Measurements from ENCODE around the gene HM13. TPM values are rescaled to one million over a fixed set of nuclear protein-coding genes. Genes with fewer than 3 reads are reported as not detected.
A peak's percentile ranks its signal among the peaks of the same experiment; 100 is the strongest.

The HM13 gene
- total and polyA plus RNA-seq, 9 of the 15 experiments (the other 6 are each of a cell fraction or from before 2014, with no cell fraction given), result 7.7 to 136 (median 74.5) TPM

DNA sequence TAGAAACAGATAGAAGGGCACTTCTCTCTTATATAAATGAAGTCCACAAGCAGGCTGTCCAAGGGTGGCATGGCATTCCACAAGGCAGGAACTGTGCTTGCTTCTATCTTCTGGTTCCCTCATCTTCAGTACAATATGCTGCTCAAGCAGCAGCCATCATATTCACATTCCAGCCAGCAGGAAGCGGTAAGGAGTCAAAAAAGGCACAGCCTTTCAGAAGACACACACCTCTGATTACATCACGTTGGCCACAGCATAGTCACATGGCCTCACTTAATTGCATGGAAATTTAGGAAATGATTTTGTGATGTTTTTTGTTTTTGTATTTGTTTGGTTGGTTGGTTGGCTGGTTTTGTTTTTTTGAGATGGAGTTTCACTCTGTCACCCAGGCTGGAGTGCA lies 20.1 kb upstream of the HM13 start:
- ChIA-PET POLR2A (interaction anchor here (0.9 kb wide), 1 partner anchor 9 kb away, joined by 5 read pairs; no protein-coding TSS in a partner anchor), CTCF (ENCODE audit: low intra/inter-chr PET ratio) (interaction anchor here (0.5 to 0.7 kb wide), 3 partner anchors 13 to 98 kb away, joined by 3 to 9 read pairs (median 3); no protein-coding TSS in a partner anchor)
- FAIRE-seq (peak; percentile 91), ATAC-seq (peak; percentile 96), DNase-seq (ENCODE audit: extremely low read depth in 1 of 4, low spot score in 3 of 4) (peak; percentile 68 to 75 (median 72))
- Histone ChIP-seq H3K9me3 (replicated peaks; ENCODE audit: control insufficient read depth, insufficient read depth, low read depth, low read length) (no peaks in the 10 kb centered on the region), H3K9ac (ENCODE audit: insufficient read depth in 1 of 2, low read depth in 2 of 2, low read length in 2 of 2) (no peak overlapping the region), H3K36me3 (ENCODE audit: control insufficient read depth, insufficient read depth, low read length) (no peaks in the 10 kb centered on the region), H3K79me2 (ENCODE audit: control insufficient read depth, insufficient read depth, low read length) (no peaks in the 10 kb centered on the region), H3K4me2 (ENCODE audit: insufficient read depth, low read length) (no peak overlapping the region), H3K4me1 (replicated peaks in 1 of 2; ENCODE audit: control insufficient read depth in 2 of 2, insufficient read depth in 2 of 2, low read length in 2 of 2) (peaks cover 0 to 4% of the 10 kb centered on the region in 2 experiments; a peak in 2 of 5 replicates), H4K20me1 (replicated peaks; ENCODE audit: control insufficient read depth, insufficient read depth, low read length) (no peaks in the 10 kb centered on the region), H3K9me1 (ENCODE audit: control insufficient read depth, insufficient read depth, low read length) (no peaks in the 10 kb centered on the region), H3K27ac (ENCODE audit: extremely low read depth, low read depth, low read length) (no peak overlapping the region), H2AFZ (ENCODE audit: low read depth, low read length) (no peak overlapping the region), H3K27me3 (ENCODE audit: control insufficient read depth in 2 of 2, insufficient read depth in 2 of 2, low read length in 2 of 2) (peaks cover 4 to 12% of the 10 kb centered on the region in 2 experiments; a peak in 4 of 5 replicates), H3K4me3 (no peak overlapping the region)
- BruUV-seq (replicated peaks), result no TSS peak
- WGBS (ENCODE audit: insufficient coverage, low coverage, missing lambda C conversion rate), result 0% methylated on average over 2 of the region's 2 CpGs
- in situ Hi-C loops (cut with MboI), result loop anchor here (10.0 kb wide), 1 partner anchor 179 kb away; no protein-coding TSS in a partner anchor
- intact Hi-C loops (cut with micrococcal nuclease), result no loop called here
- TF ChIP-seq MBD2 (IDR thresholded peaks at IDR 0.05; ENCODE audit: borderline replicate concordance, low read depth) (no peak), EP400 (IDR thresholded peaks at IDR 0.05) (peak; percentile 46), ZNF174 (CRISPR knock-in tag; IDR thresholded peaks at IDR 0.05) (no peak), ZNF24 (IDR thresholded peaks at IDR 0.05) (no peak), CC2D1A (IDR thresholded peaks at IDR 0.05) (no peak), KAT7 (CRISPR knock-in tag; IDR thresholded peaks at IDR 0.05; ENCODE audit: borderline replicate concordance) (no peak), RAD51 (IDR thresholded peaks at IDR 0.05; ENCODE audit: borderline replicate concordance, low read depth) (peak; percentile 81), SMAD2 (IDR thresholded peaks at IDR 0.05; ENCODE audit: low read depth, low read length) (no peak), ZEB2 (IDR thresholded peaks at IDR 0.05) (no peak), TEAD2 (tag; IDR thresholded peaks at IDR 0.05) (peak; percentile 100)
- TF ChIP-seq, protein P1, sequence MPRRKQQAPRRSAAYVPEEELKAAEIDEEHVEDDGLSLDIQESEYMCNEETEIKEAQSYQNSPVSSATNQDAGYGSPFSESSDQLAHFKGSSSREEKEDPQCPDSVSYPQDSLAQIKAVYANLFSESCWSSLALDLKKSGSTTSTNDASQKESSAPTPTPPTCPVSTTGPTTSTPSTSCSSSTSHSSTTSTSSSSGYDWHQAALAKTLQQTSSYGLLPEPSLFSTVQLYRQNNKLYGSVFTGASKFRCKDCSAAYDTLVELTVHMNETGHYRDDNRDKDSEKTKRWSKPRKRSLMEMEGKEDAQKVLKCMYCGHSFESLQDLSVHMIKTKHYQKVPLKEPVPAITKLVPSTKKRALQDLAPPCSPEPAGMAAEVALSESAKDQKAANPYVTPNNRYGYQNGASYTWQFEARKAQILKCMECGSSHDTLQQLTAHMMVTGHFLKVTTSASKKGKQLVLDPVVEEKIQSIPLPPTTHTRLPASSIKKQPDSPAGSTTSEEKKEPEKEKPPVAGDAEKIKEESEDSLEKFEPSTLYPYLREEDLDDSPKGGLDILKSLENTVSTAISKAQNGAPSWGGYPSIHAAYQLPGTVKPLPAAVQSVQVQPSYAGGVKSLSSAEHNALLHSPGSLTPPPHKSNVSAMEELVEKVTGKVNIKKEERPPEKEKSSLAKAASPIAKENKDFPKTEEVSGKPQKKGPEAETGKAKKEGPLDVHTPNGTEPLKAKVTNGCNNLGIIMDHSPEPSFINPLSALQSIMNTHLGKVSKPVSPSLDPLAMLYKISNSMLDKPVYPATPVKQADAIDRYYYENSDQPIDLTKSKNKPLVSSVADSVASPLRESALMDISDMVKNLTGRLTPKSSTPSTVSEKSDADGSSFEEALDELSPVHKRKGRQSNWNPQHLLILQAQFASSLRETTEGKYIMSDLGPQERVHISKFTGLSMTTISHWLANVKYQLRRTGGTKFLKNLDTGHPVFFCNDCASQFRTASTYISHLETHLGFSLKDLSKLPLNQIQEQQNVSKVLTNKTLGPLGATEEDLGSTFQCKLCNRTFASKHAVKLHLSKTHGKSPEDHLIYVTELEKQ (CRISPR knock-in tag; IDR thresholded peaks at IDR 0.05), result no peak
- TF ChIP-seq, protein P2, sequence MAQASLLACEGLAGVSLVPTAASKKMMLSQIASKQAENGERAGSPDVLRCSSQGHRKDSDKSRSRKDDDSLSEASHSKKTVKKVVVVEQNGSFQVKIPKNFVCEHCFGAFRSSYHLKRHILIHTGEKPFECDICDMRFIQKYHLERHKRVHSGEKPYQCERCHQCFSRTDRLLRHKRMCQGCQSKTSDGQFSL (CRISPR knock-in tag; IDR thresholded peaks at IDR 0.05), result no peak
- TF ChIP-seq, protein P2 (tag; IDR thresholded peaks at IDR 0.05), result no peak
- TF ChIP-seq, protein P3, sequence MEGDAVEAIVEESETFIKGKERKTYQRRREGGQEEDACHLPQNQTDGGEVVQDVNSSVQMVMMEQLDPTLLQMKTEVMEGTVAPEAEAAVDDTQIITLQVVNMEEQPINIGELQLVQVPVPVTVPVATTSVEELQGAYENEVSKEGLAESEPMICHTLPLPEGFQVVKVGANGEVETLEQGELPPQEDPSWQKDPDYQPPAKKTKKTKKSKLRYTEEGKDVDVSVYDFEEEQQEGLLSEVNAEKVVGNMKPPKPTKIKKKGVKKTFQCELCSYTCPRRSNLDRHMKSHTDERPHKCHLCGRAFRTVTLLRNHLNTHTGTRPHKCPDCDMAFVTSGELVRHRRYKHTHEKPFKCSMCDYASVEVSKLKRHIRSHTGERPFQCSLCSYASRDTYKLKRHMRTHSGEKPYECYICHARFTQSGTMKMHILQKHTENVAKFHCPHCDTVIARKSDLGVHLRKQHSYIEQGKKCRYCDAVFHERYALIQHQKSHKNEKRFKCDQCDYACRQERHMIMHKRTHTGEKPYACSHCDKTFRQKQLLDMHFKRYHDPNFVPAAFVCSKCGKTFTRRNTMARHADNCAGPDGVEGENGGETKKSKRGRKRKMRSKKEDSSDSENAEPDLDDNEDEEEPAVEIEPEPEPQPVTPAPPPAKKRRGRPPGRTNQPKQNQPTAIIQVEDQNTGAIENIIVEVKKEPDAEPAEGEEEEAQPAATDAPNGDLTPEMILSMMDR (IDR thresholded peaks at IDR 0.05 in 2 of 3, conservative IDR thresholded peaks at IDR 0.05 in 1 of 3; ENCODE audit: insufficient read depth in 2 of 3, low read depth in 1 of 3, low read length in 3 of 3), result peak; percentile 66 to 82 (median 80)
- TF ChIP-seq, protein P4, sequence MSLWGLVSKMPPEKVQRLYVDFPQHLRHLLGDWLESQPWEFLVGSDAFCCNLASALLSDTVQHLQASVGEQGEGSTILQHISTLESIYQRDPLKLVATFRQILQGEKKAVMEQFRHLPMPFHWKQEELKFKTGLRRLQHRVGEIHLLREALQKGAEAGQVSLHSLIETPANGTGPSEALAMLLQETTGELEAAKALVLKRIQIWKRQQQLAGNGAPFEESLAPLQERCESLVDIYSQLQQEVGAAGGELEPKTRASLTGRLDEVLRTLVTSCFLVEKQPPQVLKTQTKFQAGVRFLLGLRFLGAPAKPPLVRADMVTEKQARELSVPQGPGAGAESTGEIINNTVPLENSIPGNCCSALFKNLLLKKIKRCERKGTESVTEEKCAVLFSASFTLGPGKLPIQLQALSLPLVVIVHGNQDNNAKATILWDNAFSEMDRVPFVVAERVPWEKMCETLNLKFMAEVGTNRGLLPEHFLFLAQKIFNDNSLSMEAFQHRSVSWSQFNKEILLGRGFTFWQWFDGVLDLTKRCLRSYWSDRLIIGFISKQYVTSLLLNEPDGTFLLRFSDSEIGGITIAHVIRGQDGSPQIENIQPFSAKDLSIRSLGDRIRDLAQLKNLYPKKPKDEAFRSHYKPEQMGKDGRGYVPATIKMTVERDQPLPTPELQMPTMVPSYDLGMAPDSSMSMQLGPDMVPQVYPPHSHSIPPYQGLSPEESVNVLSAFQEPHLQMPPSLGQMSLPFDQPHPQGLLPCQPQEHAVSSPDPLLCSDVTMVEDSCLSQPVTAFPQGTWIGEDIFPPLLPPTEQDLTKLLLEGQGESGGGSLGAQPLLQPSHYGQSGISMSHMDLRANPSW (CRISPR knock-in tag; IDR thresholded peaks at IDR 0.05), result no peak
